Measurements from ENCODE around the gene B4GALT7. TPM values are rescaled to one million over a fixed set of nuclear protein-coding genes. Genes with fewer than 3 reads are reported as not detected.

The B4GALT7 gene
- total RNA-seq, 1 donor from 2014 or later = 11.6 TPM

GRCh38 chr5:177601577-177602457 lies 1.9 kb downstream of the B4GALT7 start:
- H3K4me3 ChIP-seq = no peak overlapping the region
- H3K27me3 ChIP-seq = peaks cover 22% of the 10 kb centered on the region
- no peak overlapping the region for H3K27ac ChIP-seq
- H3K4me1 ChIP-seq = no peaks in the 10 kb centered on the region
- Mint-ChIP-seq H3K36me3 (peaks cover 2% of the 10 kb centered on the region), H3K9me3 (no peaks in the 10 kb centered on the region), H3K4me1 (peaks cover 18% of the 10 kb centered on the region), H3K4me3 (peak overlapping the region; percentile 96), H3K27ac (no peak overlapping the region), H3K27me3 (ENCODE audit: insufficient read depth, low read depth) (peaks cover 7% of the 10 kb centered on the region)
- H3K9ac ChIP-seq = no peak overlapping the region
- TF ChIP-seq EZH2phosphoT487 (IDR thresholded peaks at IDR 0.05) (no peak), CTCF (IDR thresholded peaks at IDR 0.05) (no peak), EZH2 (IDR thresholded peaks at IDR 0.05) (no peak)
- H3F3A ChIP-seq (ENCODE audit: low read depth) = peaks cover 12% of the 10 kb centered on the region
- H3K4me2 ChIP-seq = no peak overlapping the region
- H3K79me2 ChIP-seq (ENCODE audit: low read depth) = peaks cover 4% of the 10 kb centered on the region
- H3K36me3 ChIP-seq = no peaks in the 10 kb centered on the region
- peak; percentile 45 for DNase-seq (ENCODE audit: low spot score)
- no peaks in the 10 kb centered on the region for H3K9me3 ChIP-seq (ENCODE audit: low read depth)
- no peak overlapping the region for H2AFZ ChIP-seq (replicated peaks)
- H4K20me1 ChIP-seq (ENCODE audit: low read depth) = no peaks in the 10 kb centered on the region

GRCh38 chr5:177602458-177602830 lies 2.5 kb downstream of the B4GALT7 start:
- DNase-seq (ENCODE audit: low spot score) = no peak
- TF ChIP-seq EZH2phosphoT487 (IDR thresholded peaks at IDR 0.05) = no peak
- no peak for TF ChIP-seq CTCF (IDR thresholded peaks at IDR 0.05)
- TF ChIP-seq EZH2 (IDR thresholded peaks at IDR 0.05) = no peak
- Mint-ChIP-seq H3K4me1 (peaks cover 20% of the 10 kb centered on the region), H3K4me3 (peak overlapping the region; percentile 33), H3K9me3 (no peaks in the 10 kb centered on the region), H3K27ac (no peak overlapping the region), H3K27me3 (ENCODE audit: insufficient read depth, low read depth) (peaks cover 9% of the 10 kb centered on the region), H3K36me3 (peaks cover 2% of the 10 kb centered on the region)
- Histone ChIP-seq H3K4me2 (no peak overlapping the region), H3K9ac (no peak overlapping the region), H3K79me2 (ENCODE audit: low read depth) (peaks cover 4% of the 10 kb centered on the region), H3K27me3 (peaks cover 22% of the 10 kb centered on the region), H4K20me1 (ENCODE audit: low read depth) (no peaks in the 10 kb centered on the region), H2AFZ (replicated peaks) (no peak overlapping the region), H3K4me3 (no peak overlapping the region), H3K36me3 (no peaks in the 10 kb centered on the region), H3K9me3 (ENCODE audit: low read depth) (no peaks in the 10 kb centered on the region), H3F3A (ENCODE audit: low read depth) (peaks cover 17% of the 10 kb centered on the region), H3K4me1 (no peaks in the 10 kb centered on the region), H3K27ac (no peak overlapping the region)

- Histone ChIP-seq H3K27ac (no peak overlapping the region), H4K20me1 (ENCODE audit: low read depth) (no peaks in the 10 kb centered on the region), H3K4me2 (no peak overlapping the region), H3K36me3 (no peaks in the 10 kb centered on the region), H3K79me2 (ENCODE audit: low read depth) (peaks cover 4% of the 10 kb centered on the region), H2AFZ (replicated peaks) (no peak overlapping the region), H3F3A (ENCODE audit: low read depth) (peaks cover 16% of the 10 kb centered on the region), H3K27me3 (peaks cover 12% of the 10 kb centered on the region), H3K9ac (no peak overlapping the region), H3K9me3 (ENCODE audit: low read depth) (no peaks in the 10 kb centered on the region), H3K4me1 (no peaks in the 10 kb centered on the region), H3K4me3 (no peak overlapping the region)
- peaks cover 2% of the 10 kb centered on the region for H3K36me3 Mint-ChIP-seq
- TF ChIP-seq EZH2phosphoT487 (IDR thresholded peaks at IDR 0.05) (no peak), EZH2 (IDR thresholded peaks at IDR 0.05) (no peak), CTCF (IDR thresholded peaks at IDR 0.05) (no peak)
- no peak for DNase-seq (ENCODE audit: low spot score)
- H3K4me1 Mint-ChIP-seq = peaks cover 23% of the 10 kb centered on the region
- H3K27ac Mint-ChIP-seq = no peak overlapping the region
- H3K9me3 Mint-ChIP-seq = no peaks in the 10 kb centered on the region
- peak overlapping the region; percentile 5 for H3K4me3 Mint-ChIP-seq
- peaks cover 4% of the 10 kb centered on the region for H3K27me3 Mint-ChIP-seq (ENCODE audit: insufficient read depth, low read depth)
Observed at GRCh38 chr5:177603631-177604030, 3.7 kb downstream of the B4GALT7 start.

Data from neural progenitor cell (in vitro differentiated cells).